Raji (cell line): ENCODE data around the gene SEMA3C.

Source experiments
- POLR2A ChIP-seq: IDR thresholded peaks from 2 replicates; pipeline ENCODE4 v1.6.1; 2011; ENCODE audit warnings: low read depth, low read length, control low read depth; ENCODE audit not compliant: insufficient read depth

The SEMA3C gene

GRCh38 chr7:80848841-80849240 is 70.0 kb downstream of the SEMA3C start:
- TF ChIP-seq POLR2A = no peak

DNA sequence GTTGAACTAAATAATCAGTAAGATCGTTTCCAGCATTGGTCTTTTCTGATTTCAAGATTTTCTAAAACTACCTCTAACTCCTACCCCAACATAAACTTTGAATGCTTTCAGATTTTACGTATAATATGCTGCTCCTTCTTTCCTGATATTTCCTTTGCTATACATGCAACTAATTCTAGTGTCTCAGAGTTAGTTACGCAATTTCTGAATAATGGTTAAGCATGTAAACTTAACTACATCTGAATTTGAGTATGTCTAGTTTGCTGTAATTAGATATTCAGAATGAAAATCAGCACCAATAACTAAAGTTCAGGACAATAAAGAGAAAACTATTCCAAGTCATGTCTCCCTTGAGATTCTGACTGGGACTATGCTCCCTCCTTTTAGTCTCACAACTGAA is 71.0 kb downstream of the SEMA3C start:
- no peak for TF ChIP-seq POLR2A

DNA sequence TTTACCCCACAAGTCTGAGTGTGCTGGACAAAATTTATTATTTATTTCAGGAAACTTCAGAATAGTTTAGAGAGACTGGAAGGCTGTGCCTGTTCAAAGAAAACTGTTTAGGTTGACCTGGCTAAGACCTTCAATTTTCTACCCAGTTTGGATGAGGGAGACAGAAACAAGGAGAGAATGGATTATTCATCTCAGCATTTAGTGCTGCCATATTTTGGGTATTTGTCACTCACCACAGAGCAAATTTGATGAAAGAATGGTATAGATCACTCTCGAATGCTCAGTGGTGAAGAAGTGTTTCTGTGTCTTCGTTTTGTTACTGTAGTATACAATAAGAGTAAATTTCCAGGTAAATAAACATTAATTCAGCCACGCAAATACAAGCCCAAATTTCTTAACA is 71.8 kb downstream of the SEMA3C start:
- no peak for TF ChIP-seq POLR2A

DNA sequence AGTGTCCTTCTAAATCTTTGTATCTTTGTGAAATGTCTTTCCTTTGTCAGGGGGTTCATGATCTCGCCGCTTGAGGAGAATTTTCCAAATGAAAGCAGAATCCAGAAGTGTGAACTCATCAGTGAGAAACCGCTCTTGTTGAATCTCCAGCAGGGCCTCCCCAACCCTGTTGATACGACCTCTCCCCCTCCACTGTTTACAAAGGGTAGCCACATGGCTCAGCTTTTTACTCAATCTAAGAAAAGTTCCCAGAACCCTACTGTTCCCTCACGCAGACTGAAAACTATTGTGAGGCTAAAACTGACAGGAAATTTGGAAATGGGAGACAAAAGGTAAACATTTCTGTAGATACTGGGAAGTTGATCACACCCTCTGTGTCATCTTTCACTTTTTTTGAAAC is 73.9 kb downstream of the SEMA3C start:
- no peak for TF ChIP-seq POLR2A

DNA sequence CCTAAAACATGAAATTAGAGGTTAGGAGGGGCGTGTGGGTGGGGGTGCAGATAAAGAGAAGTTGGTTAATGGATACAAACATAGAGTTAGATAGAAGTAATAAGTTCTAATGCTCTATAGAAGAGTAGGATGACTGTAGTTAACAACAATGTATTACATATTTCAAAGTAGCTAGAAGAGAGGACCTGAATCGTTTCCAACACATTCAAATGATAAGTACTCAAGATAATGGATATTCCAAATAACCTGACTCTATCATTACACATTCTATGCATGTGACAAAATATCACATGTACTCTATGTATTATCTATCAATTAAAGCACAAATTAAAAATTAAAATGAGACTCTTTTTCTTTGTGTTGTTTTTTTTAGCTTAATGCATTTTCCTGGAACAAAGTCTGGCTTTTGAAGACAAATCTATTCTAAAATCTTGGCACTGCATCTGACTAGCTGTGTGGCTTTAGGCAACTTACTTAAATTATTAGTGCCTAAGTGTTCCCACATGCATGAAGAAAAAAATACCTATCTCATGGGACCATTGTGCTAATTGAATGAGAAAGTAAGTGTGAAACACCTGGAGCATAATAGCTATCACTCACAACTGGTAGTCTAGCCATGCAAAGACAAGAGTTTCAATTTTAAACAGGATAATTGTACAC is 75.7 kb downstream of the SEMA3C start:
- no peak for TF ChIP-seq POLR2A

DNA sequence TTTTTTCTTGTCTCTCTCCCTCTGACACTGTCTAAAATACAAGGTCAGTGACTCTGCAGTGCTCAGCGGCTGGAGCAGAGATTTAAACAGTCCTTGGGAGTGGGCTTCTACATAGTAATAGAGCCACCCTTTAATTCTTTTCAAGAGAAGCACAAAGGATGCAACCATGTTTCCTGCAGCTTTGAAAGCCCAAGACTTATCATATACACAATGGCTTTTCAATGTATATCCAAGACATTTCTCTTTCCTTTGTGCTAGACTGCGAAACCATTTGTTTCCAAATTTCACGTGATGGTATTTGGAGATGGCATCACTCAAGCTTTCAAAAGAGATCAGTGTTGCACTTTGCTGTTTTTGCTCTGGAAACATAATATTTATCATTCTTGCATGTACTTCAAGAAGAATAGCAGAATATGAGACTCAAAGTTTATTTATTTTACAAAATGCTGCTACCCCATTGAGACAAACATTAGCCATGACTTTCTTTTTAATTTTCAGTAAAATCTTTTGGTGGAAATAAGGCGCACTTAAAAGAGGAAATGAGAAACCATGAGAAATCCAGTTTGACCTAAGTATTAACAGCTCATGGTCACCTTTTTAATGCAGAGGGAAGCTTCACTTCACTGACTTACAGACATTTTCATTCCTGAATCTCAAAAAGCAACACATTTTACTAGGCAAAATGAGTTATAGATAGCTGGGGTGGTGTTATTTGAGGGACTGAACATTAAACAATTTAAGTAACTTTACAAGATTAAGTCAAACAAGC is 76.6 kb downstream of the SEMA3C start:
- no peak for TF ChIP-seq POLR2A

- no peak for TF ChIP-seq POLR2A
Measured at GRCh38 chr7:80841423-80841955, 77.4 kb downstream of the SEMA3C start.

DNA sequence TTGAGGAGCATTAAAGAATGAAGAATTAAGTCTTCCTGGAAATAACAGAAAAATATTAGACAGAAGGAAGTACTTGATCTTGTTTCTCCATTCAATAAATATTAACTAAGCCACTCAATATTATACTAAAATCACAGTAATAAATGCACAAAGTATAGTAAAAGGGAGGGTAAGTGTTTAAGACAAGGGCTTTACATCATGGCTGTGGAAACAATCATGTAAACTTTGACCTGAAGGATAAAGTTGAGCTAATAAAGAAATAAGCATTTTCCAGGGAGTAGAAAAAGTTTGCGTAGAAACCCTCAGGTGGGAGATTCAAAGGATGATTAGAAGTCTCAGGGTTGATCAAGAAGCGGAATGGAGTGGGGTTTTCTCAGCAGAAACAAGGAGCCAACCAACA is 78.2 kb downstream of the SEMA3C start:
- TF ChIP-seq POLR2A = no peak

- TF ChIP-seq POLR2A = no peak
Measured at GRCh38 chr7:80839855-80840254, 79.0 kb downstream of the SEMA3C start.

GRCh38 chr7:80838643-80839042 is 80.2 kb downstream of the SEMA3C start:
- TF ChIP-seq POLR2A = no peak

DNA sequence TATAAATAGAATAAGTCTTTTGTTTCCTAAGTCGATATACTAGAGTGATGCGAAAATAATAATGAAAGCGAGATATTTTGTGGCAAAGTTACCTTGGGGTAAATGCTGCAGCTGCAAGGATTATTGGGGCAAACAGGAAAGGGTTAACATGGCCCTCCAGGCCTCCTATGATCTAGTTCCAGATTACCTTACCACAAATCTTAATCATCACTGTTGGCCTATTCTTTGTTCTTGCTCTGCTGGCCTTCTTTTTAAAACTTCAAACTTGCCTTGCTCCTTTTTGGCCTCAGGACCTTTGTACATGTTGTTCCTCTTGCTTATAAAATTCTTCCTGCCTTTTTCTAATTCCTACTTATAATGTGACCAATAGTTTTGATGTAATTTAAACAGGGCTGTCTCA is 81.5 kb downstream of the SEMA3C start:
- no peak for TF ChIP-seq POLR2A

DNA sequence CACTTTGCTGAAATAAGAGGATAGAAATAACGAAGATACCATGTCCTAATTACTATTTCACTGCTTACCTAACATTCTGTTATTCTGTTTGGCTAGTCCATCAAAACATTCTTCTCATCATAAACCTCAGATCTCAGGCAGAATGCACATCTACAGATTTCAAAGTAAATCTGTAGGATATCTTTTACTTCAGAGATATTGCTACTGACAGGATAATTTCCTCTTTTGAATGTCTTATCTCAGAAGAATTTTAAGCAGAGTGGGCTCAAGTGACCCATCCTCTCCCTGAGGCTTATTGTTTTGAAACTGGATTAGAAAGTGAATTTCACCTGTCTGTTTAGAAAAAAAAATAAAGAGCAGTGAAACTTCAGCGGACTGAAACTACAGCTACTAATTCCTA is 83.6 kb downstream of the SEMA3C start:
- TF ChIP-seq POLR2A = no peak

DNA sequence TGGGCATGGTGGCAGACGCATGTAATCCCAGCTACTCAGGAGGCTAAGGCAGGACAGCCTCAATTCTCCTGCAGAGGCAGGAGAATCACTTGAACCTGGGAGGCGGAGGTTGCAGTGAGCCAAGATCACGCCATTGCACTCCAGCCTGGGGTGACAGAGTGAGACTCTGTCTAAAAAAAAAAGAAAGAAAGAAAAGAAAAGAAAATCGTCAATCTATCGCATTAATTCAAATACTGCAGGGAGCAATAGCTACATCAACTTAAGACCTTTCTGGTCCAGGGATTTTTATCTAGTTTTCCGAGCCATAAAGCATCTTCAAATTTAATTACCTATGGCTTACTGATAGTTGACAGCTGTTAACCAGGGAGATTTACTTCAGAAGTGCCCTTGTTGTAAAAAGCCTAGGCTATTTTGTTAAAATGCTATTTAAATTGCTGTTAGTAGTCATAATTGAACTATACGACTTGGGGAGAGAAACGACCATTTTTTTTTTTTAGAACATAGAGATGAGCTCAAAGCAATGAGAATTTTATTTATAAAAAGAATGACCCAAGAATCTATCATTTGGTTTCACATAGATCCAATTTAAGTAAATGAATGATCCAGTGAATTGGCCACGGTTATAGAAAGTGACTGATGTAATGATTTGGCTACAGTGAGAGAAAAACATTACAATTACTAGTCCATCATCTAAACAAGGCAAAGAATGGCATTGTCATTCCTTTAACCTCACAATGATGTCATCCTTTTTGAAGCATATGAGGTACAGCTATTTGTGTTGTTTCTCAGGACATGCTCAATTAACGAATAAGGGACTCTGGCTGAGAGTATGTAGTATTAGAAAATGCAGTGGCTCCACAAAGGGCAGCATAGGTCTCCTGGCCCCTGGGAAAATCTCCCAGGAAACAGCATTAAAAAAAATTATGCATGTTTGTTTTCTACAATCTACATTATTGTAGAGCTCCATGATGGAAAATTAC is 85.3 kb downstream of the SEMA3C start:
- TF ChIP-seq POLR2A = no peak

DNA sequence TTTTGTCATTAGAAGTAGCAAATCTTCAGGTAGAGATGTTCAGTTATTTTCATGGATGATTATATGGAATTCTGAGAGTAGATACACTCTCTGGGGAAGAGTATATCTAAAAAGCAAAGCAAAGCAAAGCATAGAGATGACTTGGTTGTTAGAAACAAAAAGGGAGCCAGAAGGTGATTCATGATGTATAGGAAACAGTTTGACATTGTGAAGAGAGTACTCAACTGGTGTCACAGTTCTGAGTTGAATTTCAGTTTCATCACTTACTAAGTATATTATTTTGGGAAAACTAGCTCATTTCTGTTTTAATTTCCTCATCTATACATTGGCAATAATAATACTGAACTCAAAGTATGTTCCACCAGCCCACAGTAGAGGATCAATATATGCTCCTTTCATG is 86.8 kb downstream of the SEMA3C start:
- no peak for TF ChIP-seq POLR2A

DNA sequence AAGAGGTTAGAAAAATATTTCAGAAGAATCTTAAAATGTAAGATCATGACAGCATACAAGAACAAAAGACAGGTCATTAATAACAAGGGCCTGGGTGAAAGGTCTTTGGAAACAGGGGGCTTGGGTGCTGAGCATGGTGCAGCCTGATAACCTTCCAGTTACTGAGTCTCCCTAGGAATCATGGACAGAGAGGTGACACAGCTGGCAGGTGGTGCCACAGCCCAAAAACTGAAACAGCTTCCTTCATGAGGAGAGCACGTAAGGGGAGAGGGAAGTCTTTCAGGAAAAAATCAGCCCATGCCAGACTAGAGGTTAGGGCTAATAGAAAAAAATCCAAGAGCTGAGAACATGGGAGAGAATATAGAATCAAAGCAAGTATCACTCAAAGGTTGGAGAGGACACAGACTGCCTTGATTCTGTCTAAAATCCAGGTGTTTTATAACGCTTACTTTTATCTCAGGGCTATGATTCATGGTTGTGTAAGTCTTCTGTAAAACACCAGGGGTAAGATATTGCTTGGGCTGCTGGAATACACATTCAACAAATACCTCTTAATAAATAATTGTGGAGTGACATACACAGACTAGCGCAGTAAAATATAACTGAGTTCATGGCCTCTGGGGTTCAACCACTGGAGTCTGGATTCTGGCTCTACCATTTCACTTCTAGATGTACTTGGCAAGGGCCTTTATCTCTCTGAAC is 88.1 kb downstream of the SEMA3C start:
- no peak for TF ChIP-seq POLR2A
